Suprapubic skin (tissue), 4 donors: ENCODE measurements around the gene SLC2A4RG. TPM values are rescaled to one million over a fixed set of nuclear protein-coding genes. Genes with fewer than 3 reads are reported as not detected.

Experiments used
- DNase-seq, 2 donors: peaks; one replicate each; pipeline ENCODE4 v3.0.0-alpha.2; 2019; ENCODE audit warnings: low spot score in 2 of 2
- H3K27ac ChIP-seq: fragments of 200-600 bp; sonication (generic); one replicate; pipeline ENCODE4 v1.5.1; 2019
- H3K27me3 ChIP-seq: fragments of 200-600 bp; sonication (generic); one replicate; pipeline ENCODE4 v1.5.1; 2019
- H3K36me3 ChIP-seq: fragments of 200-600 bp; sonication (generic); one replicate; pipeline ENCODE4 v1.5.1; 2019
- H3K4me1 ChIP-seq: fragments of 200-600 bp; sonication (generic); one replicate; pipeline ENCODE4 v1.5.1; 2019
- H3K4me3 ChIP-seq: fragments of 200-600 bp; sonication (generic); one replicate; pipeline ENCODE4 v1.5.1; 2019; ENCODE audit warnings: mild to moderate bottlenecking
- H3K9me3 ChIP-seq: fragments of 200-600 bp; sonication (generic); one replicate; pipeline ENCODE4 v1.5.1; 2019
- EP300 ChIP-seq: sonication (generic); formaldehyde crosslinking; IDR thresholded peaks from one replicate; pipeline ENCODE4 v1.6.1; 2017; ENCODE audit warnings: antibody characterized with exemption
- POLR2A ChIP-seq, 2 donors: fragments of 450-650 bp; IDR thresholded peaks; one replicate each; pipeline ENCODE4 v1.6.1; 2017; ENCODE audit warnings: antibody characterized with exemption in 2 of 2, mild to moderate bottlenecking in 2 of 2, moderate library complexity in 2 of 2
- POLR2AphosphoS5 ChIP-seq, 3 donors: sonication (generic); formaldehyde crosslinking; IDR thresholded peaks; one replicate each; pipeline ENCODE4 v1.6.1; 2017; ENCODE audit warnings: antibody characterized with exemption in 3 of 3
- WGBS: methylation state at CpG from one replicate; pipeline ENCODE4 v1.1.5; 2018; 5-methylcytosine and 5-hydroxymethylcytosine counted together
- total RNA-seq, 4 donors: library from RNA; depleted of rRNA; stranded (reverse); fragments of >200 nt; gene quantifications; one replicate each; pipeline ENCODE4 v1.1.0, GENCODE V29; 2016
- TF ChIP-seq, protein P1 (sequence below), 2 donors: fragments of 200-600 bp in 1 of 2; fragments of 450-650 bp in 1 of 2; sonication (generic) in 1 of 2; IDR thresholded peaks; one replicate each; pipeline ENCODE4 v1.5.1; 2016 to 2019; ENCODE audit warnings: antibody characterized with exemption in 2 of 2, mild to moderate bottlenecking in 1 of 2, moderate library complexity in 1 of 2

SLC2A4RG gene, protein sequence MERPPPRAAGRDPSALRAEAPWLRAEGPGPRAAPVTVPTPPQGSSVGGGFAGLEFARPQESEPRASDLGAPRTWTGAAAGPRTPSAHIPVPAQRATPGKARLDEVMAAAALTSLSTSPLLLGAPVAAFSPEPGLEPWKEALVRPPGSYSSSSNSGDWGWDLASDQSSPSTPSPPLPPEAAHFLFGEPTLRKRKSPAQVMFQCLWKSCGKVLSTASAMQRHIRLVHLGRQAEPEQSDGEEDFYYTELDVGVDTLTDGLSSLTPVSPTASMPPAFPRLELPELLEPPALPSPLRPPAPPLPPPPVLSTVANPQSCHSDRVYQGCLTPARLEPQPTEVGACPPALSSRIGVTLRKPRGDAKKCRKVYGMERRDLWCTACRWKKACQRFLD
- 100 to 1,000 TPM in 3 of 4 donors, 10 to 100 TPM in 1; 96.9 to 118 (median 107) TPM for total RNA-seq

DNA sequence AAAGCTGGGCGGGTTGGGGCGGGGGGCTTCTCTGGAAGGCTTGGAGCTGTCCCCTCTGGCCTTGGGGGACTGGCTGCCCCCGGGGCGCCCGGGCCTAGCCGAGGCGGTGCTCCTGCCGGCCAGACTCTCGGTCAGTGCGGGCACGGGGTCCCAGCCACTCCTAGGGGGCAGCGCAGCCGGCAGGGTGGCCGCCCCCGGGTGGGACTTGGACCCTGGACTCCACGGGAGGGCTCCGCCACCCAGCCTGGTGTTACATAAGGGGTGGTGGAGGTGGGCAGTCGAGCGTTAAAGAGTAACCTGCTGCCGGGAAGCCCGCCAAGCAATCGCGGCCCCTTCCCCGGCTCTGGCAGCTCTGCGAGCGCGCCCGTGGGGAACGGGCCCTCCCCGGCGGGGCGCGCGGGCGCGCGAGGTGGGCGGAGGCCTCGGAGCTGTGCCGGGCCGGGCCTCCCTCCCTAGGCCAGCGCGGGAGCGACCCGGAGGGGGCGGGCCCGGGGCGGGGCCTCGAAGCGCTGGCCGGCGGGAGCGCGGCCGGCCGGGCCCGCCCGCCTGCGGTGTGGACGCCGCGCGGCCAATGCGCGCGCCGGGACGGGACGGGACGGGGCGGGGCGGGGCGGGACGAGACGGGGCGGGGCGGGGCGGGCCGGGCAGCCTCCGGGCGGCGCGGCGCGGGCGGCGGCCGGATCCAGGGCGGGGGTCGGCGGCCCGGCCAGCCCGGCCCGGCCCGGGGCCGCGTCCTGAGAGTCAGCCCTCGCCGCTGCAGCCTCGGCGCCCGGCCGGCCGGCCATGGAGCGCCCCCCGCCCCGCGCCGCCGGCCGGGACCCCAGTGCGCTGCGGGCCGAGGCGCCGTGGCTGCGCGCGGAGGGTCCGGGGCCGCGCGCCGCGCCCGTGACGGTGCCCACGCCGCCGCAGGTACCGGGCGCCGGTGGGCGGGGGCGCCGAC lies at the start of gene SLC2A4RG:
TSS of gene SLC2A4RG (plus strand) at position 647 of the 940 bp plus-strand sequence. CDS start at position 784, 137 bp downstream.
- 0% methylated on average over 14 of the region's 136 CpGs for WGBS
- DNase-seq = peak in 1 of 2 donors; percentile 81
- H3K27ac ChIP-seq = peak within 1 kb of the TSS; percentile 89
- peak within 1 kb of the TSS; percentile 74 for H3K4me3 ChIP-seq
- H3K4me1 ChIP-seq = peaks cover 55% of the 10 kb centered on the region
- no peaks in the 10 kb centered on the region for H3K9me3 ChIP-seq
- peaks cover 39% of the 10 kb centered on the region for H3K36me3 ChIP-seq
- TF ChIP-seq POLR2A (IDR thresholded peaks at IDR 0.05) (no peak), EP300 (no peak)
- TF ChIP-seq, protein P1, sequence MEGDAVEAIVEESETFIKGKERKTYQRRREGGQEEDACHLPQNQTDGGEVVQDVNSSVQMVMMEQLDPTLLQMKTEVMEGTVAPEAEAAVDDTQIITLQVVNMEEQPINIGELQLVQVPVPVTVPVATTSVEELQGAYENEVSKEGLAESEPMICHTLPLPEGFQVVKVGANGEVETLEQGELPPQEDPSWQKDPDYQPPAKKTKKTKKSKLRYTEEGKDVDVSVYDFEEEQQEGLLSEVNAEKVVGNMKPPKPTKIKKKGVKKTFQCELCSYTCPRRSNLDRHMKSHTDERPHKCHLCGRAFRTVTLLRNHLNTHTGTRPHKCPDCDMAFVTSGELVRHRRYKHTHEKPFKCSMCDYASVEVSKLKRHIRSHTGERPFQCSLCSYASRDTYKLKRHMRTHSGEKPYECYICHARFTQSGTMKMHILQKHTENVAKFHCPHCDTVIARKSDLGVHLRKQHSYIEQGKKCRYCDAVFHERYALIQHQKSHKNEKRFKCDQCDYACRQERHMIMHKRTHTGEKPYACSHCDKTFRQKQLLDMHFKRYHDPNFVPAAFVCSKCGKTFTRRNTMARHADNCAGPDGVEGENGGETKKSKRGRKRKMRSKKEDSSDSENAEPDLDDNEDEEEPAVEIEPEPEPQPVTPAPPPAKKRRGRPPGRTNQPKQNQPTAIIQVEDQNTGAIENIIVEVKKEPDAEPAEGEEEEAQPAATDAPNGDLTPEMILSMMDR (IDR thresholded peaks at IDR 0.05) = no peak
- H3K27me3 ChIP-seq = no peaks in the 10 kb centered on the region

DNA sequence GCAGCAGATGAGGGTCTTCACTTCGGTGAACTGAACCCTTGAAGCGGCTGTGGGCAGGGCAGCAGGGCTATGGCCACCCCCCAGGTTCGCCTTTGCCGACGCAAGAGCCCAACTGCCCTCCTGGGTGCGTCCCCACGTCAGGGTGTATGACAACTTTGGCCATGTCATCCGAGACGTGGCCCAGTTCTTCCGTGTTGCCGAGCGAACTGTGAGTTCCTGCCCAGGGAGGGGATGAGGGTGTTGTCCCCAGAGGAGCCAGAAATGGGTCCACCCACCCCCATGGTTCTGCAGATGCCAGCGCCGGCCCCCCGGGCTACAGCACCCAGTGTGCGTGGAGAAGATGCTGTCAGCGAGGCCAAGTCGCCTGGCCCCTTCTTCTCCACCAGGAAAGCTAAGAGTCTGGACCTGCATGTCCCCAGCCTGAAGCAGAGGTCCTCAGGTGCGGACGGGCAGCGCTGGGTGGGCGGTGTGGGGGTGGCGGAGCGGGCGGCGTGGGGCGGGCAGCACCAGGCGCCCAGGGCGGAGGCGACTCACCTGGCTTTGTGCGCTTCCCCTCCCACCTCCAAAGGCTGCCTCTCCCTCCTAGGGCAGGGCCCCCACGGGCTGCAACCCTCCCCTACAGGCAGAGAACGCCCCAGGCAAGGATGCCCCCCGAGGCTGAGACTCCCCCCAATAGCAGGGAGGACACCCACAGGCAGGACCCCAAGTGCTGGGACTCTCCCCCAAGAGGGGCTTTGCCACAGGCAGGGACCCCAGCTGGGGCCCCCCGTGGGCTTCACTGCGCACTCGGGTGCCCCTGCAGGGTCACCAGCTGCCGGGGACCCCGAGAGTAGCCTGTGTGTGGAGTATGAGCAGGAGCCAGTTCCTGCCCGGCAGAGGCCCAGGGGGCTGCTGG lies 49.3 kb upstream of the SLC2A4RG start:
- H3K27ac ChIP-seq = no peak overlapping the region
- no peaks in the 10 kb centered on the region for H3K9me3 ChIP-seq
- TF ChIP-seq EP300 (no peak), POLR2A (IDR thresholded peaks at IDR 0.05) (no peak), POLR2AphosphoS5 (IDR thresholded peaks at IDR 0.05) (no peak)
- TF ChIP-seq, protein P1 (IDR thresholded peaks at IDR 0.05) = no peak
- WGBS = 41% methylated on average over 10 of the region's 40 CpGs
- no peak for DNase-seq
- H3K4me3 ChIP-seq = no peak overlapping the region
- peaks cover 78% of the 10 kb centered on the region for H3K4me1 ChIP-seq
- no peaks in the 10 kb centered on the region for H3K27me3 ChIP-seq
- no peaks in the 10 kb centered on the region for H3K36me3 ChIP-seq

DNA sequence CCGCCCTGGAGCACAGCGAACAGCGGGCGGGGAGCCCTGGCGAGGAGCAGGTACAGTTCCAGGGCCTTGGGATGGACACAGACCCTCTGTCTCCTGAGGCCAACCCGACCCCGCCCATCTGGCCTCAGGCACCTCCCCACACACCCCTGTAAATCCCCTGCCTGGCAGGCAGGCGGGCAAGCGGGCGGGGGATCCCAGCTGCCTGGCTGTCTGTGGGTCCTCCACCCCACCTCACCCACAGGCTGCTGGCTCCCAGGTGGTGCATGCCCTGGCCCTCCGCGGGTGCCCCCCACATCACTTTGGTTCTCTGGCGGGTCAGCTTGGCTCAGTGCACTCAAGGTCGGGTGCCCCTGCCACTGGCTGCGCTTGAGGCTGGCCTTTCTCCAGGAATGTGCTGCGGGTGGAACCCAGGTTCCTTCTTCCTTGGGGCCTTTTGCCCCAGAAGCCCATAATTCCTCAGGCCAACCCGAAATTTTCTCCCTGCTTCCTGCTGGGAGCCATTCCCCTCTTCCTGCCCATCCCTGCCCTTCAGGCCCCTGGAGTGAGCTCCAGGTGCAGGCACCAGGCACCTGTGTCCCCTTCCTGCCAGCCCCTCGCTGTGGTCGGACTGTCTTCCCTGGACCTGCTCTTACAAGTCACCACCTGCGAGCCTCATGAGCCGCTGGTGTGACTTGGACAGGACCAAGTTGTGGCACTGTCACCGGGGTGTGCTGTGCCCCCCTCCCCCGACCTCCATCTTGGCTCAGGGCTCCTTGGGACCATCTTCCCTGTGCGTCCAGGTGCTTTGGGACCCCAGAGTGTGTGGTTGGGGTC lies 48.5 kb upstream of the SLC2A4RG start:
- H3K27me3 ChIP-seq = no peaks in the 10 kb centered on the region
- peak in 1 of 2 donors; percentile 62 for DNase-seq
- H3K27ac ChIP-seq = peak overlapping the region; percentile 3
- 65% methylated on average over 16 of the region's 24 CpGs for WGBS
- H3K4me3 ChIP-seq = no peak overlapping the region
- TF ChIP-seq POLR2AphosphoS5 (IDR thresholded peaks at IDR 0.05) (no peak), EP300 (no peak), POLR2A (IDR thresholded peaks at IDR 0.05) (no peak)
- TF ChIP-seq, protein P1 (IDR thresholded peaks at IDR 0.05) = no peak
- H3K4me1 ChIP-seq = peaks cover 78% of the 10 kb centered on the region
- H3K9me3 ChIP-seq = no peaks in the 10 kb centered on the region
- no peaks in the 10 kb centered on the region for H3K36me3 ChIP-seq

DNA sequence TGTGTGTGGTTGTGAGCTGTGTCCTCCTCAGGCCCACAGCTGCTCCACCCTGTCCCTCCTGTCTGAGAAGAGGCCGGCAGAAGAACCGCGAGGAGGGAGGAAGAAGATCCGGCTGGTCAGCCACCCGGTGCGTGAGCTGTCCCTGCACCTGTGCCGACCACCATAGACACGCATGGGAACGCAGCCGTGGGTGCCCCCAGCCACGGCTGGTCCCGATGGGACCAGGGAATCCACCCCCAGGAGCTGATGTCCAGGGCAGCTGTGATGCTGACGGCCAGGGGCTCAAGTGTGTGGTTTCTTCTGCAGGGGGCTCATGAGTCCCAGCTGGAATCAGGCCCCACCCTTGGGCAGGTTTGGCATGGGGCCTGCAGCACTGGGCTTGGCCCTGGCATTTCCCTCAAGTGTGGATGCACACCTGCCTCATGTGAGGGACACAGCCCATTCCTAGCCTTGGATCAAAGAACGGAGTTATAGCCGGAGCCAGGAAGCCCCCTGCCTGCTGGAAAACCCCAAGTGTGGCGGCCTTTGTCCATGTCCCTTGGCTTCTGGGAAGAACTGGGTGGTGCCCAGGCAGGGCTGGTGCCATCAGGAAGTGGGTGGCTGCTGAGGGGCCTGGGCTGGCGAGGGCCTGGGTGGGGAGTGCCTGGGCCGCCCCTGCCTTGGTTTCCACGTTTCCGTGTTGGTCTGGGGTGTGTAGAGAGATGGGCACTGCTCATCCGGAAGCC lies 47.7 kb upstream of the SLC2A4RG start:
- WGBS = 73% methylated on average over 9 of the region's 21 CpGs
- Histone ChIP-seq H3K27me3 (no peaks in the 10 kb centered on the region), H3K9me3 (no peaks in the 10 kb centered on the region), H3K36me3 (no peaks in the 10 kb centered on the region), H3K4me3 (no peak overlapping the region), H3K27ac (peak overlapping the region; percentile 20), H3K4me1 (peaks cover 78% of the 10 kb centered on the region)
- peak in 1 of 2 donors; percentile 62 for DNase-seq
- TF ChIP-seq EP300 (no peak), POLR2A (IDR thresholded peaks at IDR 0.05) (no peak), POLR2AphosphoS5 (IDR thresholded peaks at IDR 0.05) (no peak)
- TF ChIP-seq, protein P1 (IDR thresholded peaks at IDR 0.05) = no peak
